ENCODE data around the gene TFF3. TPM values are rescaled to one million over a fixed set of nuclear protein-coding genes. Genes with fewer than 3 reads are reported as not detected.

Gene TFF3
- total RNA-seq, 1 donor from 2014 or later = 31.9 TPM

DNA sequence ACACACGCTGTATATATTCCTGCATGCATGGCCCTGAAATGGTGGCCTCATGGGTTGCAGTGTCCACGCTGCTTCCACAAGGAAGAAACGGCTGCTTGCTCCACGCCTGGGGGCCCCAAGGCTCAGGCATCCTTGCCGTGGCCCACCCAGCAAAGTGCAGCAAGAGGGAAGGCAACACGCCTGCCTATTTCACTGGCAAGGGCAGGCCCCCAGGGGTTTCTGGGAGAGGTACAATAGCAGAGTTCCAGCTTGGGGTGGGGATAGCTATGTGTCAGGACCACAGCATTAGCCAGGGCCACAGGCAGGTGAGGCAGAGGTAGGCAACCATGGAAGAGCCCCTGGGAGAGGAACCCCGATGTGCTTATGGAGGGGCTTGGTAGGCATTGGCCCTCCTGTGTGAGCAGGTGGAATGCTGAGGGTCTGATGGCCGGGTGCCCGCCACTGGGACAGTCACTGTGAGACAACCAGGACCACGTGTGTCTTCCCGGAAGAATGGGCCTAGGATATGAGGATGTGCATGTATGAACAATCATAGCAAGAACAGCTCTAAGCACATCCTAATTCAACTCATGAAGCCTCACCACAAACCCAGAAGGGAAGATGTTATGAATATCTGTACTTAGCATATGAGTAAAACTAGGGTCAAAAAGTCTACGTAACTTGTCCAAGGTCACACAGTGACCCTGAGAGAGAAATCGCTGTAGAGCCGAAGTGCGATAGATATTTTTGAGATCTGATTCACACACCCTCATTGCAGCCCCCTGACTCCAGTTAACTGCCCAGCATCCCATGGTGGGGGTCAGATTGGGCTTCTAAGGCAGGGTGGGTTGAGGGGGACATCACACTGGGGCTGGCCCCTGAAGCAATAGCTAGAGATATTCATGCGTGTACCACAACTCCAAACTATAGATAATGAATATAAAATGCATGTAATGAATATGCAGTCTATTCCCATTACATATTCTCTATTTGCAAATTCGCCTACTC is 23.8 kb upstream of the TFF3 start:
- no peaks in the 10 kb centered on the region for H3K27me3 ChIP-seq
- intact Hi-C loops (cut with DNase I) = no loop called here
- no peak overlapping the region for H3K4me3 ChIP-seq
- TF ChIP-seq POLR2A (IDR thresholded peaks at IDR 0.05) (no peak), CTCF (IDR thresholded peaks at IDR 0.05) (no peak), POLR2AphosphoS5 (IDR thresholded peaks at IDR 0.05; ENCODE audit: insufficient read depth in 1 of 2, low read depth in 1 of 2) (no peak)
- H3K36me3 ChIP-seq = no peaks in the 10 kb centered on the region
- no peak overlapping the region for H3K27ac ChIP-seq
- DNase-seq (ENCODE audit: extremely low spot score in 2 of 2) = peak in 1 of 2 donors; percentile 81
- H3K4me1 ChIP-seq = peaks cover 9% of the 10 kb centered on the region
- H3K9me3 ChIP-seq = no peaks in the 10 kb centered on the region

DNA sequence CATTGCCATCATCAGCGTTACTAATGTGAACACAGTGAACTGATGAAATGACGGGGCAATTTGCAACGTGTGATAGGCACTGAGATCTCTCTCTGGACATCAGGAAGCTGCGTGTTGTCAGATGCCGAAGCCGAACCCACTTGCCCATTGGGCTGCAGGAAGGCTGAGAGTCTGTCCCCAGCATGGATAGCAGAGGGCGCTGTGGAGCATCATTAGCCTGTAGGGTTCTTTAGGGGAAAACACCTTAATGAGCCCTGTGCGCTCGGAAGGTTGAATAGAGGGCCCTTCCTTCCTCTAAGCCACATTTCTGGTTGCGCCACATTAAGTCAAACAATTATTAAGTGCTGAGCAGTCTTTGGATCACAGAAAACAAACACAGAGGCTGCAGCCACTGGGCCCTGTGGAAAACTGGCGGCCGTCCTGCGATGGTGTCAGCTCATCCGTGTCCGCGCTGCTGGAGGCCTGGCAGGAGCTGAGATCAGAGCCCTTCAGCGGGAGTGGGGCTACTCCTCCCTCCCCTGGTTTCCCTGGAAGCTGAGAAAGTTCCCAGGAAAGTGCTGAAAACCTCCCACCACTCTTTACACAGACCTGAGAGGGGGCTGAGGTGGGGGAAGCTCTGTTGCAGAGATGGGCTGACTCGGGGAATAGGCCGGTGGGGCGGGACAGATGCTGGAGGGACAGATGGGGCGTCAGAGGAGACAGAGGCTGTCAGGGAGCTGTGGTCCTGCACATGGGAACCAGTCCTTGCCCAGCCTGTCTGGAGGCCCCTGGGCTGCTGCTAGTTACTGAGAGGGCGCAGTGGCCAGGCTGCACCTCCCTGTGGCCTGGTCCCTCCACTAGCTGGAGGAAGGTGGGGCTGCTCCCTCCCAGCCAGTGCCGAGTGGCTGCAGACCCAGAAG is 22.9 kb upstream of the TFF3 start:
- Histone ChIP-seq H3K27me3 (no peaks in the 10 kb centered on the region), H3K9me3 (no peaks in the 10 kb centered on the region), H3K4me3 (no peak overlapping the region), H3K27ac (no peak overlapping the region), H3K4me1 (peaks cover 9% of the 10 kb centered on the region), H3K36me3 (no peaks in the 10 kb centered on the region)
- peak in 1 of 2 donors; percentile 67 for DNase-seq (ENCODE audit: extremely low spot score in 2 of 2)
- intact Hi-C loops (cut with DNase I) = no loop called here
- TF ChIP-seq CTCF (IDR thresholded peaks at IDR 0.05) (peak in 2 of 3 experiments; percentile 45 to 51), POLR2AphosphoS5 (IDR thresholded peaks at IDR 0.05; ENCODE audit: insufficient read depth in 1 of 2, low read depth in 1 of 2) (peak in 1 of 2 donors; percentile 49), POLR2A (IDR thresholded peaks at IDR 0.05) (no peak)

GRCh38 chr21:42337276-42337675 is 22.1 kb upstream of the TFF3 start:
- no peaks in the 10 kb centered on the region for H3K27me3 ChIP-seq
- peaks cover 9% of the 10 kb centered on the region for H3K4me1 ChIP-seq
- H3K27ac ChIP-seq = no peak overlapping the region
- no peaks in the 10 kb centered on the region for H3K9me3 ChIP-seq
- no peak for DNase-seq (ENCODE audit: extremely low spot score in 2 of 2)
- TF ChIP-seq POLR2AphosphoS5 (IDR thresholded peaks at IDR 0.05; ENCODE audit: insufficient read depth in 1 of 2, low read depth in 1 of 2) (no peak), CTCF (IDR thresholded peaks at IDR 0.05) (no peak), POLR2A (IDR thresholded peaks at IDR 0.05) (no peak)
- no peak overlapping the region for H3K4me3 ChIP-seq
- intact Hi-C loops (cut with DNase I) = no loop called here
- no peaks in the 10 kb centered on the region for H3K36me3 ChIP-seq

DNA sequence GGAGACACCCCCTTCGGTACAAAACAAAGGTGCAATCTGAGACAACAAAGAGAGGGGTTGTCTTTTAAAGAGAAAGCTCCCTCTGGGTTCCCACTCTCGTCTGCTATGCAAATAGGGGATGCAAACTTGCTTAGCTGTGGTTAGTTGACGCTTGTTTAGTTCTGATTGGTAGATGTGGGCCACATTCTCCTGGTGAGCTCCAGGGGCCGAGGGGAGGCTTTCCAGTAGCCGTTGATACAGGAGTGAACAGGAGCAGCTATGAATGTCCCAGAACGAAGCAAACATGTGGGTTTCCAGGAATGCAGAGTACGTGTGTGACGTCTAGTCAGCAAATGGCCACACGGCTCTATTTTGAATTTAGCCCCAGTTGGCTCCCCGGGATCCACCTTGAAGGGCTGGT is 20.8 kb upstream of the TFF3 start:
- H3K4me3 ChIP-seq = no peak overlapping the region
- H3K27ac ChIP-seq = no peak overlapping the region
- DNase-seq (ENCODE audit: extremely low spot score in 2 of 2) = peak in 1 of 2 donors; percentile 72
- no peak for TF ChIP-seq POLR2A (IDR thresholded peaks at IDR 0.05)
- no peak for TF ChIP-seq POLR2AphosphoS5 (IDR thresholded peaks at IDR 0.05; ENCODE audit: insufficient read depth in 1 of 2, low read depth in 1 of 2)
- intact Hi-C loops (cut with DNase I) = no loop called here
- H3K27me3 ChIP-seq = no peaks in the 10 kb centered on the region
- no peaks in the 10 kb centered on the region for H3K9me3 ChIP-seq
- peaks cover 9% of the 10 kb centered on the region for H3K4me1 ChIP-seq
- H3K36me3 ChIP-seq = no peaks in the 10 kb centered on the region

GRCh38 chr21:42332557-42333317 is 17.5 kb upstream of the TFF3 start:
- no peaks in the 10 kb centered on the region for H3K27me3 ChIP-seq
- H3K9me3 ChIP-seq = no peaks in the 10 kb centered on the region

More at GRCh38 chr21:42332557-42333317, 17.5 kb upstream of the TFF3 start:
- no peak for TF ChIP-seq POLR2AphosphoS5 (IDR thresholded peaks at IDR 0.05; ENCODE audit: insufficient read depth in 1 of 2, low read depth in 1 of 2)
- TF ChIP-seq POLR2A (IDR thresholded peaks at IDR 0.05) = no peak
- TF ChIP-seq CTCF (IDR thresholded peaks at IDR 0.05) = no peak
- intact Hi-C loops (cut with DNase I) = no loop called here
- Histone ChIP-seq H3K36me3 (no peaks in the 10 kb centered on the region), H3K4me1 (peaks cover 2% of the 10 kb centered on the region), H3K4me3 (no peak overlapping the region), H3K27ac (no peak overlapping the region)
- peak in 1 of 2 donors; percentile 72 for DNase-seq (ENCODE audit: extremely low spot score in 2 of 2)
